PC-9 (cell line): ENCODE results near the gene PTTG1IP2.

Experiments
- EZH2 ChIP-seq: fragments of 200-600 bp; sonication (generic); IDR thresholded peaks from 2 replicates; pipeline ENCODE4 v1.8.0; 2017; ENCODE audit warnings: antibody characterized with exemption, low read depth
- TF ChIP-seq, protein P1 (sequence below): fragments of 200-600 bp; sonication (generic); conservative IDR thresholded peaks from 2 replicates; pipeline ENCODE4 v1.6.1; 2017; ENCODE audit warnings: mixed run types, antibody characterized with exemption, mild to moderate bottlenecking, moderate library complexity

DNA sequence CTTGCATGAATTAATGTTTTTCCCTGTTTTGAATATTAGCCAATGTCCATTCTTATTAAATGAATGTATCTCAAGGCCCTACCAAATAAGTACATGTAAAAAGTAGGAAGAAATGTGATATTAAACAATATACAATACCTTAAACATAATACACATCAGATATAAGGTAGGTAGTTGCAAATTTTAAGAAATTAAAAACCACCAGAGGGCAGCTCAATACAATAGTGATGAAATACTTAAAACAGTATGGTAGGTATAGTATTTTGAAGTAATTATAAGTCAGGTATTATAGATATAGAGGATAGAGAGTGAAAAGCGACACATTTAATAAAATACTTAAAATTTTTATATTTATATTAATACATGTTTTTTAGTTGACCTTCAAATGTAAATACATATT is 83.1 kb downstream of the PTTG1IP2 start:
- no peak for TF ChIP-seq EZH2
- TF ChIP-seq, protein P1, sequence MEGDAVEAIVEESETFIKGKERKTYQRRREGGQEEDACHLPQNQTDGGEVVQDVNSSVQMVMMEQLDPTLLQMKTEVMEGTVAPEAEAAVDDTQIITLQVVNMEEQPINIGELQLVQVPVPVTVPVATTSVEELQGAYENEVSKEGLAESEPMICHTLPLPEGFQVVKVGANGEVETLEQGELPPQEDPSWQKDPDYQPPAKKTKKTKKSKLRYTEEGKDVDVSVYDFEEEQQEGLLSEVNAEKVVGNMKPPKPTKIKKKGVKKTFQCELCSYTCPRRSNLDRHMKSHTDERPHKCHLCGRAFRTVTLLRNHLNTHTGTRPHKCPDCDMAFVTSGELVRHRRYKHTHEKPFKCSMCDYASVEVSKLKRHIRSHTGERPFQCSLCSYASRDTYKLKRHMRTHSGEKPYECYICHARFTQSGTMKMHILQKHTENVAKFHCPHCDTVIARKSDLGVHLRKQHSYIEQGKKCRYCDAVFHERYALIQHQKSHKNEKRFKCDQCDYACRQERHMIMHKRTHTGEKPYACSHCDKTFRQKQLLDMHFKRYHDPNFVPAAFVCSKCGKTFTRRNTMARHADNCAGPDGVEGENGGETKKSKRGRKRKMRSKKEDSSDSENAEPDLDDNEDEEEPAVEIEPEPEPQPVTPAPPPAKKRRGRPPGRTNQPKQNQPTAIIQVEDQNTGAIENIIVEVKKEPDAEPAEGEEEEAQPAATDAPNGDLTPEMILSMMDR: no peak
